MM.1S (cell line): ENCODE data around the gene ADD2.

Experiments
- DNase-seq: peaks from one replicate; pipeline ENCODE4 v3.0.0-alpha.2; 2015
- H2AFZ ChIP-seq: fragments of 300-600 bp; sonication (generic); 2 replicates; pipeline ENCODE4 v1.6.0; 2016; ENCODE audit warnings: antibody characterized with exemption, low read length
- H3F3A ChIP-seq: fragments of 300-600 bp; sonication (generic); 2 replicates; pipeline ENCODE4 v1.6.1; 2016; ENCODE audit warnings: mild to moderate bottlenecking, antibody characterized with exemption, low read length, moderate library complexity, mixed read lengths; ENCODE audit not compliant: insufficient read depth
- H3K27ac ChIP-seq: fragments of 300-600 bp; sonication (generic); 2 replicates; pipeline ENCODE4 v1.5.1; 2016; ENCODE audit warnings: mild to moderate bottlenecking, low read length
- H3K27me3 ChIP-seq: fragments of 300-600 bp; sonication (generic); replicated peaks from 2 replicates; pipeline ENCODE4 v1.6.0; 2016; ENCODE audit warnings: low read length; ENCODE audit not compliant: insufficient read depth
- H3K36me3 ChIP-seq: fragments of 300-600 bp; sonication (generic); replicated peaks from 2 replicates; pipeline ENCODE4 v1.6.1; 2016; ENCODE audit warnings: mild to moderate bottlenecking, low read length, mixed read lengths; ENCODE audit not compliant: insufficient read depth
- H3K4me1 ChIP-seq: fragments of 300-600 bp; sonication (generic); 2 replicates; pipeline ENCODE4 v1.6.1; 2016; ENCODE audit warnings: low read length, mixed read lengths
- H3K4me2 ChIP-seq: fragments of 300-600 bp; sonication (generic); 2 replicates; pipeline ENCODE4 v1.6.0; 2016; ENCODE audit warnings: low read depth, low read length
- H3K4me3 ChIP-seq: fragments of 300-600 bp; sonication (generic); 2 replicates; pipeline ENCODE4 v1.5.1; 2016; ENCODE audit warnings: low read length, mixed read lengths
- H3K79me2 ChIP-seq: fragments of 300-600 bp; sonication (generic); 2 replicates; pipeline ENCODE4 v1.6.1; 2016; ENCODE audit warnings: mixed run types, low read length, mixed read lengths
- H3K9ac ChIP-seq: fragments of 300-600 bp; sonication (generic); 2 replicates; pipeline ENCODE4 v1.6.1; 2016; ENCODE audit warnings: low read length, mixed read lengths
- H3K9me2 ChIP-seq: fragments of 300-600 bp; sonication (generic); replicated peaks from 2 replicates; pipeline ENCODE4 v1.6.1; 2016; ENCODE audit warnings: mild to moderate bottlenecking, low read length, mixed read lengths; ENCODE audit not compliant: insufficient read depth
- H3K9me3 ChIP-seq: fragments of 300-600 bp; sonication (generic); replicated peaks from 2 replicates; pipeline ENCODE4 v1.6.1; 2016; ENCODE audit warnings: mild to moderate bottlenecking, low read length, mixed read lengths; ENCODE audit not compliant: insufficient read depth
- H4K20me1 ChIP-seq: fragments of 300-600 bp; sonication (generic); 2 replicates; pipeline ENCODE4 v1.6.1; 2016; ENCODE audit warnings: mild to moderate bottlenecking, low read length, moderate library complexity, mixed read lengths; ENCODE audit not compliant: insufficient read depth
- EZH2 ChIP-seq: fragments of 300-600 bp; sonication (generic); optimal IDR thresholded peaks from 2 replicates; pipeline ENCODE3; 2017; ENCODE audit warnings: low read depth, mild to moderate bottlenecking, antibody characterized with exemption, low read length, mixed read lengths
- EZH2phosphoT487 ChIP-seq: fragments of 300-600 bp; sonication (generic); IDR thresholded peaks from 2 replicates; pipeline ENCODE4 v1.6.1; 2018; ENCODE audit warnings: antibody characterized with exemption, low read length
- TF ChIP-seq, protein P1 (sequence below): fragments of 300-600 bp; sonication (generic); IDR thresholded peaks from 2 replicates; pipeline ENCODE4 v1.5.1; 2016; ENCODE audit warnings: antibody characterized with exemption, low read length, mixed read lengths

ADD2 gene

DNA sequence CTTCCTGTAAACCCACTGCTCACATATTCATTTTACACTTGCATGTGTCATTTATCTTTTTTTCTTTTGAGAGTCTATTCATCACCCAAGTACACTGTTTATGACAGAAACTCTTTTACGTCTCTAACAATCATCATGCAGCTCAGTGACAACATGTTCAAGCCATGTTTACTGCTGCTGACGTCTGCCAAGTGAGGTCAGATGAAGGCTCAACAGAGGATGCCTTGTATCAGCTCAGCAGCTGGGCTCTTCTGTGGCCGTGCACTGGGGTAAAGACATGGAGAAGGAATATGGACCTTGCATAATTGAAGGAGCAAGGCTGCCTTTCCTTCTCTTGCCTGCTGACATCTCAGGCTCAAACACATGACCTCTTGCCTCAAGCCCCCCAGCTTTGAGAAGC is 99.6 kb downstream of the ADD2 start:
- TF ChIP-seq, protein P1, sequence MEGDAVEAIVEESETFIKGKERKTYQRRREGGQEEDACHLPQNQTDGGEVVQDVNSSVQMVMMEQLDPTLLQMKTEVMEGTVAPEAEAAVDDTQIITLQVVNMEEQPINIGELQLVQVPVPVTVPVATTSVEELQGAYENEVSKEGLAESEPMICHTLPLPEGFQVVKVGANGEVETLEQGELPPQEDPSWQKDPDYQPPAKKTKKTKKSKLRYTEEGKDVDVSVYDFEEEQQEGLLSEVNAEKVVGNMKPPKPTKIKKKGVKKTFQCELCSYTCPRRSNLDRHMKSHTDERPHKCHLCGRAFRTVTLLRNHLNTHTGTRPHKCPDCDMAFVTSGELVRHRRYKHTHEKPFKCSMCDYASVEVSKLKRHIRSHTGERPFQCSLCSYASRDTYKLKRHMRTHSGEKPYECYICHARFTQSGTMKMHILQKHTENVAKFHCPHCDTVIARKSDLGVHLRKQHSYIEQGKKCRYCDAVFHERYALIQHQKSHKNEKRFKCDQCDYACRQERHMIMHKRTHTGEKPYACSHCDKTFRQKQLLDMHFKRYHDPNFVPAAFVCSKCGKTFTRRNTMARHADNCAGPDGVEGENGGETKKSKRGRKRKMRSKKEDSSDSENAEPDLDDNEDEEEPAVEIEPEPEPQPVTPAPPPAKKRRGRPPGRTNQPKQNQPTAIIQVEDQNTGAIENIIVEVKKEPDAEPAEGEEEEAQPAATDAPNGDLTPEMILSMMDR = no peak
- TF ChIP-seq EZH2phosphoT487 (no peak), EZH2 (no peak)
- H4K20me1 ChIP-seq = no peaks in the 10 kb centered on the region
- no peaks in the 10 kb centered on the region for H3K36me3 ChIP-seq

GRCh38 chr2:70664525-70664924 is 103.5 kb downstream of the ADD2 start:
- no peaks in the 10 kb centered on the region for H4K20me1 ChIP-seq
- DNase-seq = no peak
- no peaks in the 10 kb centered on the region for H3K27me3 ChIP-seq
- H3K36me3 ChIP-seq = no peaks in the 10 kb centered on the region
- H3K9me2 ChIP-seq = no peaks in the 10 kb centered on the region
- no peak for TF ChIP-seq EZH2phosphoT487
- TF ChIP-seq, protein P1 = no peak
- no peak for TF ChIP-seq EZH2
- no peak overlapping the region for H2AFZ ChIP-seq
- no peak overlapping the region for H3K4me2 ChIP-seq
- no peak overlapping the region for H3K4me3 ChIP-seq
- H3F3A ChIP-seq = no peaks in the 10 kb centered on the region
- no peak overlapping the region for H3K9ac ChIP-seq
- H3K79me2 ChIP-seq = no peaks in the 10 kb centered on the region
- H3K4me1 ChIP-seq = no peaks in the 10 kb centered on the region
- H3K9me3 ChIP-seq = no peaks in the 10 kb centered on the region
- H3K27ac ChIP-seq = no peak overlapping the region

More for the DNA sequence above, 99.6 kb downstream of the ADD2 start:
- H3F3A ChIP-seq = no peaks in the 10 kb centered on the region
- no peaks in the 10 kb centered on the region for H3K9me3 ChIP-seq
- no peaks in the 10 kb centered on the region for H3K27me3 ChIP-seq
- H3K9me2 ChIP-seq = no peaks in the 10 kb centered on the region
- no peak overlapping the region for H3K9ac ChIP-seq
- DNase-seq = no peak
- no peaks in the 10 kb centered on the region for H3K79me2 ChIP-seq
- no peak overlapping the region for H3K27ac ChIP-seq
- H2AFZ ChIP-seq = no peak overlapping the region
- H3K4me2 ChIP-seq = no peak overlapping the region
- no peak overlapping the region for H3K4me3 ChIP-seq
- no peaks in the 10 kb centered on the region for H3K4me1 ChIP-seq

DNA sequence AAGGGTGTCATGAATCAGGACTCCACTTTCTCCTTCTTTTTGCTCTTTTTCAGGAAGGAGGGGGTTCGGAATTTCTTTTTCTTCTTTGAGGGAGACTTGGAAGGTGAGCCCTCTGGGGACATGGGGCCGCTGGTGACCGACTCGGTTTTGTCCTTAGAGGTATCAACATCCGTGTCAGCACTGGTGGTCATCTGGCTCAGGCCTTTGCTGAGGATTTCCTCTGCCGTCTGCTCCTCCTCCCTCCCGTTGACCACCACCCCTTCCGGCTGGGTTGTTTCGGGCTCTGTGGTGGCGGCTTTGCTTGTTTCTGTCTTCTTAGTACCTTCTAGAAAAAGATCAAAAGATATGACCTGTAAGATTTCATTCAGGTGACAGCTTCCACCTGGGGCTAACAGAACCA is 104.6 kb downstream of the ADD2 start:
- Histone ChIP-seq H3K27me3 (no peaks in the 10 kb centered on the region), H3K27ac (no peak overlapping the region), H3F3A (no peaks in the 10 kb centered on the region), H4K20me1 (no peaks in the 10 kb centered on the region), H3K4me1 (no peaks in the 10 kb centered on the region), H3K4me3 (no peak overlapping the region), H3K4me2 (no peak overlapping the region), H3K9me2 (no peaks in the 10 kb centered on the region), H3K36me3 (no peaks in the 10 kb centered on the region), H2AFZ (no peak overlapping the region), H3K9ac (no peak overlapping the region), H3K79me2 (no peaks in the 10 kb centered on the region), H3K9me3 (no peaks in the 10 kb centered on the region)
- no peak for DNase-seq
- TF ChIP-seq, protein P1 = no peak
- TF ChIP-seq EZH2phosphoT487 = no peak
- TF ChIP-seq EZH2 = no peak
